OCI-LY1 (cell line): Measurements from ENCODE around the gene PIP4P1.

ENCODE experiments used
- H2AFZ ChIP-seq: fragments of 200-600 bp; sonication (generic), shearing (Covaris generic); 2 replicates; pipeline ENCODE4 v1.6.0; 2014; ENCODE audit warnings: antibody characterized with exemption, mild to moderate bottlenecking, low read length
- H3F3A ChIP-seq: fragments of 200-600 bp; sonication (generic), shearing (Covaris generic); 2 replicates; pipeline ENCODE4 v1.6.0; 2014; ENCODE audit warnings: mild to moderate bottlenecking, antibody characterized with exemption, low read length, moderate library complexity; ENCODE audit not compliant: insufficient read depth
- H3K27ac ChIP-seq: fragments of 200-600 bp; sonication (generic); 2 replicates; pipeline ENCODE4 v1.5.1; 2014; ENCODE audit warnings: low read length, mixed run types, mild to moderate bottlenecking, low read depth; ENCODE audit not compliant: poor library complexity, severe bottlenecking
- H3K27me3 ChIP-seq: fragments of 200-600 bp; sonication (generic); 2 replicates; pipeline ENCODE4 v1.6.0; 2014; ENCODE audit warnings: antibody characterized with exemption, mild to moderate bottlenecking, low read length, moderate library complexity; ENCODE audit not compliant: insufficient read depth
- H3K36me3 ChIP-seq: fragments of 200-600 bp; sonication (generic); 2 replicates; pipeline ENCODE4 v1.6.1; 2014; ENCODE audit warnings: mild to moderate bottlenecking, antibody characterized with exemption, low read length, moderate library complexity, mixed read lengths; ENCODE audit not compliant: insufficient read depth
- H3K4me1 ChIP-seq: fragments of 200-600 bp; sonication (generic); 2 replicates; pipeline ENCODE4 v1.5.1; 2014; ENCODE audit warnings: mild to moderate bottlenecking, low read length, moderate library complexity; ENCODE audit not compliant: insufficient read depth, severe bottlenecking
- H3K4me2 ChIP-seq: fragments of 200-600 bp; sonication (generic), shearing (Covaris generic); 2 replicates; pipeline ENCODE4 v1.6.1; 2014; ENCODE audit warnings: low read length
- H3K4me3 ChIP-seq: fragments of 200-600 bp; sonication (generic); 2 replicates; pipeline ENCODE4 v1.5.1; 2014; ENCODE audit warnings: low read length, low read depth, mild to moderate bottlenecking, mixed read lengths; ENCODE audit not compliant: poor library complexity, severe bottlenecking
- H3K79me2 ChIP-seq: fragments of 200-600 bp; shearing (Covaris generic); 2 replicates; pipeline ENCODE4 v1.6.1; 2016; ENCODE audit warnings: mixed run types, low read length, mixed read lengths; ENCODE audit not compliant: insufficient read depth
- H3K9ac ChIP-seq: fragments of 200-600 bp; sonication (generic), shearing (Covaris generic); 2 replicates; pipeline ENCODE4 v1.6.1; 2014; ENCODE audit warnings: mild to moderate bottlenecking, low read length, mixed read lengths
- H3K9me2 ChIP-seq: fragments of 200-600 bp; sonication (generic), shearing (Covaris generic); 2 replicates; pipeline ENCODE4 v1.6.1; 2014; ENCODE audit warnings: low read depth, mild to moderate bottlenecking, low read length, mixed read lengths
- H3K9me3 ChIP-seq: fragments of 200-600 bp; shearing (Covaris generic); 2 replicates; pipeline ENCODE4 v1.6.1; 2014; ENCODE audit warnings: low read length, mixed read lengths
- H4K20me1 ChIP-seq: fragments of 200-600 bp; sonication (generic), shearing (Covaris generic); 2 replicates; pipeline ENCODE4 v1.6.0; 2016; ENCODE audit warnings: mild to moderate bottlenecking, low read length; ENCODE audit not compliant: insufficient read depth
- CTCF ChIP-seq: fragments of 200-600 bp; sonication (generic), shearing (Covaris generic); IDR thresholded peaks from 2 replicates; pipeline ENCODE4 v1.5.1; 2017; ENCODE audit warnings: mild to moderate bottlenecking, antibody characterized with exemption, low read length, moderate library complexity, mixed read lengths
- EZH2 ChIP-seq: fragments of 200-600 bp; sonication (generic), shearing (Covaris generic); IDR thresholded peaks from 2 replicates; pipeline ENCODE4 v1.8.0; 2017; ENCODE audit warnings: borderline replicate concordance, mixed run types, mild to moderate bottlenecking, antibody characterized with exemption, low read length, moderate library complexity, mixed read lengths

PIP4P1 gene

DNA sequence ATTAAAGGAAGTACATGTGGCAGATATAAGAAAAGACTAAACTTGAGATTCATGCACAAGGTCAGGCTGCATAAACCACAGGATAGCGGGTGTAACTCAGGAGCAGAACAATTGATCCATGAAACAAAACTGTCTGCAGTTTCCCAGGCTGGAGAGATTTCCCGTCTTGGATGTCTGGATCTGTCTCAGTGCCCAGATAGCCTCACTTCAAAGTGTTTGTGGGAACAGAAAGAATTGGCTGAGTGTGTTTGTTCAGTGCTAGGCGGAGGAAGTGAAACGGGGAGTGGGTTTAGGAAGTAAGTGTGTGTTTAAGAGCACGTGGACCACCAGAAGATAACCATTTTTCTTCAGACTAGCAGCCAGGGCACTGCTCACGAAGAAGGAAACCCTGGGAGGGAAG lies 42.7 kb upstream of the PIP4P1 start:
- H3K9me3 ChIP-seq: no peaks in the 10 kb centered on the region

GRCh38 chr14:20501346-20501745 lies 40.1 kb upstream of the PIP4P1 start:
- Histone ChIP-seq H3K9ac (no peak overlapping the region), H3K27ac (no peak overlapping the region), H3K27me3 (no peaks in the 10 kb centered on the region), H3K4me3 (no peak overlapping the region), H3K4me1 (no peaks in the 10 kb centered on the region), H2AFZ (no peak overlapping the region), H3F3A (no peaks in the 10 kb centered on the region), H3K9me2 (no peaks in the 10 kb centered on the region), H3K79me2 (no peaks in the 10 kb centered on the region), H3K36me3 (no peaks in the 10 kb centered on the region), H3K9me3 (no peaks in the 10 kb centered on the region), H3K4me2 (no peak overlapping the region), H4K20me1 (no peaks in the 10 kb centered on the region)
- TF ChIP-seq CTCF (no peak), EZH2 (no peak)

More for the DNA sequence above, 42.7 kb upstream of the PIP4P1 start:
- Histone ChIP-seq H3K4me1 (no peaks in the 10 kb centered on the region), H3K27ac (no peak overlapping the region), H2AFZ (no peak overlapping the region), H3F3A (no peaks in the 10 kb centered on the region), H3K9me2 (no peaks in the 10 kb centered on the region), H4K20me1 (no peaks in the 10 kb centered on the region), H3K27me3 (no peaks in the 10 kb centered on the region), H3K9ac (no peak overlapping the region), H3K4me2 (no peak overlapping the region), H3K36me3 (no peaks in the 10 kb centered on the region), H3K4me3 (no peak overlapping the region), H3K79me2 (no peaks in the 10 kb centered on the region)
- TF ChIP-seq CTCF (no peak), EZH2 (no peak)

DNA sequence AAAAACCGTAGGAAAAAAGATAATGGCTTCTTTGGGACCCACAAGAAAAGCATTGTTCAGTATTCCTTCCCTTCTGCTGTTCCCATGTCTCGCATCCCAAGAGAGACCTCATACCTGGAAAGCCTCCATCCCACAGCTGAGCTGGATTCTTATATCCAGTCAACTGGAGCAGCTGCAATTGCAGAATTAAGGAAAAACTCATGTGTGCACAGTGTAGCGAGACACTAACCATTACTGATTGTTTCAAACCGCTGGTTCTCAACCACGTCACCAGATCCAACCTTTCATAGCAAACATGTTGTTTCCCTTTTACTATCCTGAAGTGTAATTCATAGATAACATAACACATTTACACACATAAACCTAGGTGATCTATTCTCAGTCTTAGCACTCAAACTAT lies 38.6 kb upstream of the PIP4P1 start:
- TF ChIP-seq CTCF (no peak), EZH2 (no peak)
- no peak overlapping the region for H2AFZ ChIP-seq
- H3K27ac ChIP-seq: no peak overlapping the region
- H3K4me3 ChIP-seq: no peak overlapping the region
- H3K9me2 ChIP-seq: no peaks in the 10 kb centered on the region
- no peaks in the 10 kb centered on the region for H3K36me3 ChIP-seq
- no peaks in the 10 kb centered on the region for H4K20me1 ChIP-seq
- no peaks in the 10 kb centered on the region for H3K27me3 ChIP-seq
- no peaks in the 10 kb centered on the region for H3K79me2 ChIP-seq
- no peaks in the 10 kb centered on the region for H3F3A ChIP-seq
- no peaks in the 10 kb centered on the region for H3K4me1 ChIP-seq
- H3K9me3 ChIP-seq: no peaks in the 10 kb centered on the region
- no peak overlapping the region for H3K9ac ChIP-seq
- no peak overlapping the region for H3K4me2 ChIP-seq
